Measurements from ENCODE around the gene DEAF1. TPM values are rescaled to one million over a fixed set of nuclear protein-coding genes. Genes with fewer than 3 reads are reported as not detected.

The DEAF1 gene
- total RNA-seq, 1 donor from 2014 or later, result 40.8 TPM

DNA sequence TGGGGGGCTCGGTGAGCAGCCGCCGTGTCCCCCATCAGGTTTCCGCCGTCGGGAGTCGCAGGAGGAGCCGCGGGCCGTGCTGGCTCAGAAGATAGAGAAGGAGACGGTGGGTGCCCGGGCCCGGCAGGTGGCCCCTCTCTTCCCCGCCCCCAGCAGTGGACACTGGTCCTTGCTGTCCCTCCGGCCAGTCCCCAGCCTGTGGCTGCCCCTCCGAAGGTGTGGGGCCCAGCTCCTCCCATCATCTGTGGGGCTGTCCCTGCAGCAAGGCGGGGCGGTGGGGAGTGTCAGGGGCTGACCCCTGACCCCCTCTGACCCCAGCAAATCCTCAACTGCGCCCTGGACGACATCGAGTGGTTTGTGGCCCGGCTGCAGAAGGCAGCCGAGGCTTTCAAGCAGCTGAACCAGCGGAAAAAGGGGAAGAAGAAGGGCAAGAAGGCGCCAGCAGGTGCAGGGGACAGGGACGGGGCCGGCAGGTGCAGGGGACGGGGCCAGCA, 26.3 kb upstream of the DEAF1 start:
- DNase-seq, result no peak

DNA sequence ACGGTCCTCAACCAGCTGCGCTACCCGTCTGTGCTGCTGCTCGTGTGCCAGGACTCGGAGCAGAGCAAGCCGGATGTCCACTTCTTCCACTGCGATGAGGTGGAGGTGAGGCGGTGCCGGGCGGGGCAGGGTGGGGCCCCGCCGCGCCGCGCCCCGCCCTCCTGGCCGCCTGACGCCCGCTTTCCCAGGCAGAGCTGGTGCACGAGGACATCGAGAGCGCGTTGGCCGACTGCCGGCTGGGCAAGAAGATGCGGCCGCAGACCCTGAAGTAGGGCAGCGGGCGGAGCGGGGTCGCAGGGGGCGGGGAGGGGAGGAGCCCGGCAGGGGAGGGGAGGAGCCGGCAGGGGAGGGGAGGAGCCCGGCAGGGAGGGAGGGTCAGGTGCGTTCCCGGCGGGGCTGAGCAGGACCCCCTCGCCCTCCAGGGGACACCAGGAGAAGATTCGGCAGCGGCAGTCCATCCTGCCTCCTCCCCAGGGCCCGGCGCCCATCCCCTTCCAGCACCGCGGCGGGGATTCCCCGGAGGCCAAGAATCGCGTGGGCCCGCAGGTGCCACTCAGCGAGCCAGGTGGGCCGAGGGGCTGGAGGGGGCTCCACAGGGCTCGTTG, 25.7 kb upstream of the DEAF1 start:
- DNase-seq, result peak; percentile 64

DNA sequence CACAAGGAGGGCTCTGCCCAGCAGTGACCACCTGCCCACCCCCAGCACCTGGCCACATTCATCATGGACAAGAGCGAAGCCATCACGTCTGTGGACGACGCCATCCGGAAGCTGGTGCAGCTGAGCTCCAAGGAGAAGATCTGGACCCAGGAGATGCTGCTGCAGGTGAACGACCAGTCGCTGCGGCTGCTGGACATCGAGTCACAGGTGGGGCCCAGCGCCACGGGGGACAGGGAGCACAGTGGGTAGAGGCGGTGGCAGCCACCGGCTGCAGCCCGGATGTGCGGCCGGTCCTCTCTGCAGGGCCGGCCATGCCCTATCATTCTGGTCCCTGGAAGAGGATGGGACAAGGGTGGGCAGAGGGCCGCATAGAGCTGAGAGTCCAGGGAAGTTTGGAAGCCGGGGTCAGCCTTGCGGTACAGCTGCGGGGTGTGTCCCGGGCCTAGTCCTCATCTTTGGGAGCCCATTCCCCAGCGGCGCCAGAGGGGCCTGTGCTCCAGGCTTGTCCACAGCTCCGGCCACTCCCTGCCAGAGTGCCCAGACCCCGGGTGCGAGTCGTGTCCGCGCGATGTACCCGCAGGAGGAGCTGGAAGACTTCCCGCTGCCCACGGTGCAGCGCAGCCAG, 25.1 kb upstream of the DEAF1 start:
- DNase-seq, result no peak

DNA sequence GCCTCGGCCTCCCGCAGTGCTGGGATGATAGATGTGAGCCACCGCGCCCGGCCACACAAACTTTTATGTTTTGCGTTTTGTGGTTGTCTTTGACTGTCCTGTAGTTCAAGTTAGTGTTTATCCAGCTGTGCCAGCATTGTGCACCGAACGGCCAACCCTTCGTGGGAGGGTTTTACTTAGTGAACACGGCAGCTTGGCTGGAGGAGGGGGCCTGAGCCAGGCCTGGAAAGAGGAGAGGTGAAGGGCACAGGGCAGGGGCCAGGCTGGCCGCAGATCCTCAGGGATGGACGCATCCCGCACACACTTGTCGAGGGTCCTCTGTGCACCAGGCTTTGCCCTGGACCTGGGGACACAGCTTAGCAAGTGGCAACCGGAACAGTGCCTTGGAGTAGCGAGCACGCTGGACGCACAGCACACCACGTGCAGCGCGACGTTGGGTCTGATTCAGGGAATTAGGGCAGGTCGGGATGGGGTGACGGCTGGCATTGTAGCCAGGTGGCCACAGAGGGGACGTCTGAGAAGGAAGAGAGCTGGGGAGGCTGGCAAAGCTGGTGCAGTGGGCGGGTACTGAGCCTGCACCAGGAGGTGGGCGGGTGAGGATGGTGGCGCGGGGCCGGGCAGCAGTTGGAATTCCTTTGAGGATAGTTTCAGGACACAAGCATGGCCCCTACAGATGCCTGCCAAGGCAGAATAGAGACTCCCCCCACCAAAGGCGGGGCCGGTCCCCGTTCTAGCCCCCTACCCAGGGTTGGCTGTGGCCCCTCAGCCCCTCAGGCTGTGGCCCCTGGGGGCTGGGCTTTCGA, 24.4 kb upstream of the DEAF1 start:
- DNase-seq, result no peak

GRCh38 chr11:714436-714835, 19.4 kb upstream of the DEAF1 start:
- no peak for DNase-seq

- DNase-seq, result no peak
These were observed 14.3 kb upstream of the DEAF1 start for GRCh38 chr11:709109-709997.

- no peak for DNase-seq
These were observed 13.5 kb upstream of the DEAF1 start for GRCh38 chr11:708511-708910.

DNA sequence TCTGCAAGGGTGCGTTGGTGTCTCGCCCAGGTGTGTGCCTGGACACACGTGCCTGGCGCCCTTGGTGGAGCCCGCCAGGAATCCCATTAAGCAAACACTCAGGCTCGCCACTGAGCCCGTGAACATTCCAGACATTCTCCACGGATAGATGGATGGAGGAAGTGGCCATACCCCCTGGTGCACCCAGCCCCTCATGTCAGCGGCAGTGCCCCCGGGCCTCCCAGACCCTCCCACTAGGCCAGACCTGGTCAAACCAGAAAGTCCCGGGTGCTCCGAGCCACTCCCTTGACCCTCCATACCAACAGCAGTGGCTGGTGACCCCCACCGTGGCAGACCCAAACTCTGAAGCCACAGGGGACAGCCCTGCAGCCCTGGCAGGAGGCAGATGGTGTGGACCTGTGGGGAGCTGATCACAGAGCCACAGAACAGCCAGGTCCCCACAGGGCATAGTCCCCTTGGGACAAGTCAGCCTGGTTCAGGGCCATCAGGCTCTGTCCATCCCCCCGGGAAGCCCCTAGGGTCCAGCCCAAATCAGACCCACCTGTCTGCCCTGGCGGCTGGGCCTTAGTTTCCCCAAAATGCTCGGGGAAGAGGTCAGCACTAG, 12.9 kb upstream of the DEAF1 start:
- DNase-seq, result no peak

- no peak for DNase-seq
These were observed 12.2 kb upstream of the DEAF1 start for GRCh38 chr11:706957-707816.

DNA sequence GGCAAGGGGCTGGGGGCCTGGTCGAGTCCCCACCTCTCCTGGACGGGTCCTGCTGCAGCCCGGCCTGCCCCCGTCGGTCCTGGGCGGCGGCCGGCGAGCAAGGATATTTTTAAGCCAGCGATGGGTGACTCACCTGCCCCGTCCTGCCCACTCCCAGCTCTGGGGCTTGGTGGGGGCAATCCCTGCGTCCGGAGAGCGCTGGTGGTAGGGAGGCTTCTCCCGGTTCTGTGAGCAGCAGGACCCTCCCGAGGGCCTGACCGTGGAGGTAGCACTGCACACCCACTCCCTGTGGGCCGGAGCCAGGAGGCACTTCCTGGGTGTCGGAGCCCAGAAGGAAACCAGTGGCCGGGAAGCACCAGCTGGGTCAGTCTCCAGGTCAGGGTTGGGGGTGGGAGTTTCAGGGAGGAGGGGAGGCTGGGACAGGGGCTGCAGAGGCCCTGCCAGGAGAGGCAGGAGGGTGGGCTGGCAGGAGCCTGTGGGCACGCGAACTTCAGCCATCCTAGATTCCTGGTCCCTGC, 11.5 kb upstream of the DEAF1 start:
- DNase-seq, result no peak

GRCh38 chr11:705646-706438, 10.8 kb upstream of the DEAF1 start, which contains the start of gene EPS8L2:
TSS of gene EPS8L2 (plus strand) at chr11:706231. CDS start at chr11:709408, 3,177 bp downstream.
- DNase-seq, result no peak

DNA sequence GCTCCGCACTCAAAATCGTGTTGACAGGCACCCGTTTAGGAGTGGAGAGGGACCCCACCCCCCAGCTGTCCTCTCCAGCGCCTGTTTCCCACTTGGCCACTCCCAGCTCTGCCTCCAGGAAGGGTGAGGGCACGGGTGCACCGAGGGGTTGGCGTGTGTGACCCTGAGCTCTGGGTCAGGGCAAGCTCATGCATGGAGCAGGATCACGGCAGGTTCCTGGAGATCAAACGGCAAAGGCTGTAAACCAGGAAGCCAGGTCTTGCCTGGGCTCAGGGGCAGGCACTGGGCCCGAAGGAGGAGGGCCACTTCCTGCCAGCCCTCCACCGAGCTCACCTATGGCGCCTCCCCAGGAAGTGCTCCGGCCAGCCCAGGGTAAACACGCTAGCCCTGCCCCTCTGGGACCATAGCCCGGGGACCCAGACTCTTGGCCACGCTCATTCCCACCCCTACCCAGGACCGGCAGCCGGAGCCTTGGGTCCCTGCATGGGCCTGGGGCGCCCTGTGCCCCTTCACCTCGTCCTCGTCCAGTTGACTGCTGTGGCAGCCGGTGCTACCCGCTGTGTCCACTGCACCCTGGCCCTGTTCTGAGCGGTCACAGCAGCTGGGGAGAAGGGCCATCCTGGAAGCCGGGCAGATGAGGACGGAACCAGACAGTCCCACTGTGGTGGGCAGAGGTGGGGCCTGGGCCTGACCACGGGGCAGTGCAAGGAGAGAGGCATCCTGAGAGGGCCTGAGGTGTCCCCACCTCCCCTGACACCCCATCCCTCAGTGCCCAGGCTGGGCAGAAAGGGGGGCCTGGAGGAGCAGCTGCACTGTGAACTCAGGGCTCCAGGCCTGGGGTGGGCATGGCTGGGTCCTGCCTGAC, 10.0 kb upstream of the DEAF1 start:
- DNase-seq, result no peak

DNA sequence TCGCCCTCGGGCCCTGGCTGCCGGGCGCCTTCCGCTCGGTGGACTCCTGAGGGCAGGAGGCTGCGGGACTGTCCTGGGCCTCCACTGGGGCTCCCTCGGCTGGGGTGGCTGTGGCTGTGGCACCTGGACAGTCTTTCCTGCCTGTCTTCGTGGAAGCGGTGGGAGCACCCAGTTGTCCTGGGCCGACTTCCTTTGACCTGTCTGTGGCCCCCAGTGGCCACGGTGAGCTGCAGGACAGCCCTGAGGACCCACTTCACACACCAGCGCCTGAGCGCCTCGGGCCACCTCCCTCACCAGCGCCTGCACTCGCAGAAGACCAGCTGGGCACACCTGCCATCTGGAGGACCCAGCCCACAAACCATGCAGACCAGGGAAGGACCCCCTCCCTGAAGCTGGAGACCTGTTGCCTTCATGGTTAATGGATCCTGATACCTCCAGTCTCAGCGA, 9.2 kb upstream of the DEAF1 start:
- no peak for DNase-seq

- DNase-seq, result no peak
These were observed 8.5 kb upstream of the DEAF1 start for GRCh38 chr11:703506-703905.

DNA sequence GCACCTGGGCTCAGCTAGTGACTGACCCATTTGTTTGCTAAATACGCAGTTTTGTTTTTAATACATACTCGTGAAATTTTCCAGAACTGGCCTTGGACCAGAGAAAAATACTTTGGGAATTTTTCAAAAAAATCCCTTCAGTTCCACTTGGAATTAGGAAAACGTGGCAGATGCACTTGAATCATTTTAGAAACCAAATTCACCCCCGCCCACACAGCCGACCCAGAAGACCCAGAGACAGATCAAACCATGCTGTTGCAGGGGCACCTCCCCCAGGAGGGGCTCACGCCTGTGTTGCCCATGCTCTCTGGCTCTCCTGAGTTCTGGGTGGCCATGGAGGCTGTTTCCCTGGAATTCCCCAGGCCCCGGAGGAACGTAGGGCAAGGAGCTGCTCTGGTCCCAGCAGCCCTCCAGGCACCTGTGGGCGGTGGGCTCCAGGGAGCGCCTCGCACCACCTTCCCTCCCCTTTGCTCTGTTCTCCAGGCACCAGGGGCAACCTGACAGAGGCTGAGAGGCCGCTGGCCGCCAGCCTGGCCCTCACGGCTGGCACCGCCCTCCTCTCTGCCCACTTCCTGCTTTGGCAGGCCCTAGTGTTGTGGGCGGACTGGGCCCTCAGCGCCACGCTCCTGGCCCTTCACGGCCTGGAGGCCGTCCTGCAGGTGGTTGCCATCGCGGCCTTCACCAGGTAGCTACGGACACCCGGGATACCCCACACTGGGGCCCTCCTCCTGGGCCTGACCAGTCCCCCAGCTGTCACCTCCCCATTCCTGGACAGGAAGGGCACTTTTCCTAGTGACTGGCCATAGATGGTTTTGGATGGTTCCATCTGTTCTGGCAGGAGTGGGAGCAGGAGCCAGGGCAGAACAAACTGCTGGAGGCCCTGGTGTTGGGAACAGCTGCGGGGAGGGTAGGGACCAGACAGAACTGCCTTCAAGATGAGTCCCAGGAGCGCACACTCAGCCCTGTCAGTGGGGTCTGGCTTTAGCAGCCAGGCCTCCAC, 7.7 kb upstream of the DEAF1 start:
- peak; percentile 43 for DNase-seq

DNA sequence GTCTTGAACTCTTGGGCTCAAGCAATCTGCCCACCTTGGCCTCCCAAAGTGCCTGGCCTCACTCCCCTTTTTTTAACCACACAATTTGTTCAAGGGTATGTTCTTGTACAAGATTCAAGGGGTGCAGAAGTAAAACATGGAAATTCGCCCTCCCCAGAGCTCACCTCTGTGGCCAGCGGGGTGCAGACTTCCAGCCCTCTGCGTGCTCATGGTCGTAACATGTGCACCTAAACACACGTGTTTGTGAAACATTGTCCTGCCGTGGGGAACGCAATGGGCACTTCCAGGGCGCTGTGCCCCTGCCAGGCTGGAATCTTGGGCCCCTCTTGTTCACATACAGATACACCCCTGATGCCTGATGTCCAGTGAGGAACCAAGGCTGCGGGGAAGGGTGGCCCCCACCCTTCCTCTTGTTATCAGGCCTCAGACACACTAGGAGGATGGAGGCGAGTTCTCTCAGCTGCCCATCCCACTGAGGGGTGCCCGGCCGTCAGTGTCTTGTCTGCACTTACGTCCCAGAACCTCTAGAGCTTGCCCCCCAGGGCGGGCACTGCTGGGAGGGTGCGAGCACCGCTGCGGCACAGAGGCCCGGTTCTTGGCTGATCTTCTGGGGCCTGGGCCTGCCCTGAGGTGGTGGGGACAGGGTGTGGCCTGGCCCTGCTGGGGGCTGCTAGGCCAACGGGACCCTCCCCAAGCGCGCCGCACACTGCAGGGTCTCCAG, 6.9 kb upstream of the DEAF1 start:
- no peak for DNase-seq

DNA sequence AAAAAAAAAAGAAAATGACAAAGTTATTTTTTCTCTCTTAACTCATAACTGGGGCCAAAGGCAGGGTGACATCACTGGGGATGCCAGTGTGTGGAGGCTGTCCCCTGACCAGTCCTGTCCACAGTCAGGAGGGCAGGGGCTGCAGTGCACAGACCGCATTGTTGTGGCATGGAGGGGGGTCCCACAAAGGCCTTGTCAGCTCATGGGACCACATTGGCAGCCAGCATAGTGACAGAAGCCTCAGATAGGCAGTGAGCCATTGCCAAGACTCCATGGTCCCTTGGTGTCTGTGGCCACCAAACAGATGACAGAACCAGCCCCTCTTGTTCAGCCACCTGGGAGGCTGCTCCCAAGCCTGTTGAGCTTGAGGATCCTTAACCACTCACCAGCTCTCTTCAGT, 4.7 kb upstream of the DEAF1 start:
- no peak for DNase-seq
